HG03095 (cell line): ENCODE data around the gene GPX8.

ENCODE experiments used
- ATAC-seq: cut with Tn5 transposase; IDR thresholded peaks from one replicate; pipeline ENCODE4 v1.9.1; 2021; ENCODE audit warnings: moderate library complexity; ENCODE audit not compliant: unreplicated experiment

The GPX8 gene, protein sequence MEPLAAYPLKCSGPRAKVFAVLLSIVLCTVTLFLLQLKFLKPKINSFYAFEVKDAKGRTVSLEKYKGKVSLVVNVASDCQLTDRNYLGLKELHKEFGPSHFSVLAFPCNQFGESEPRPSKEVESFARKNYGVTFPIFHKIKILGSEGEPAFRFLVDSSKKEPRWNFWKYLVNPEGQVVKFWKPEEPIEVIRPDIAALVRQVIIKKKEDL

DNA sequence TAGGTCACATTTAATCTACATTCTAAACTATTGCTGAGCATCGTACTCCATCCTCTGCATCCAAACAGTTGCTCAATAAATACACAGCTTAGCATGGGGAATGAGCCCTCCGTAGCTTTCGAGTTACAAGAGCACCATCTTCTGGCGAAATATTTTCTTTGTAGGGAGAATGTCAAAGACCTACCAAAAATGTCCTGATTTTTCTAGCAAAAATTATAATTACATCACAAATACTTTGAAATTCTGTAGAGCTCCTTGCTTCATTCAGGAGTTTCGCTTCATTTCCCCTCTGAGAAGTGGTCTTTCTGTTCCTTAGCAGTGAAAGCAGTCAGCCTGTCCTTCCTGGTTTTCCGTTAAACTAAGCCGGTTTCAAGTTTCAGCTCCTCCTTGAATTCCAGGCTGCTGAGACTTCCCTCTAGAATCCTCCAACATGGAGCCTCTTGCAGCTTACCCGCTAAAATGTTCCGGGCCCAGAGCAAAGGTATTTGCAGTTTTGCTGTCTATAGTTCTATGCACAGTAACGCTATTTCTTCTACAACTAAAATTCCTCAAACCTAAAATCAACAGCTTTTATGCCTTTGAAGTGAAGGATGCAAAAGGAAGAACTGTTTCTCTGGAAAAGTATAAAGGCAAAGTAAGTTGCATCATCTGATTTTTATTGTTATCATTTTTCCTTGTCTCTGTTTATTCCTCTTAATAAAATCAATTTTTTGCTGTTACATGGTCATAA lies at the start of gene GPX8:
Gene GPX8, plus strand, starts transcription at position 409 of the 730 bp plus-strand sequence. Its CDS starts 22 bp downstream, at position 431.
- no peak for ATAC-seq

DNA sequence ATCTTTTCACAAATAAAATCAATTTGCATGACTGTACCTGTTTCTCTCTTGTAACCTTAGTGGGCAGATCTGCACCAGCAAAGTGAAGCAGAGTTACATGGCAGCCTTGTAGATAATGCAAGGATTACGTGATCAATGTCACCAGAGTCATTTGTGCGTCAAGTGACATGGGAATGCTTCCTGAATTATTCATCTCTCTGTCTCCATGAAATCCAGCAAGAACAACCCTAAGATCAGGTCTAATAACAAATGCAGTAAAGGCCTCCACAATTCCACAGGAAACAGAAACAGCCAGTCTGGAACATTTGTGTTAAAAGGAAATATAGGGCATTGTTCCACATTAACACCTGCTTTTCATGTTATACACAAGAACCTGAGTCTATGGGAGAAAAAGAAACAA lies 49.8 kb upstream of the GPX8 start:
- ATAC-seq = no peak

DNA sequence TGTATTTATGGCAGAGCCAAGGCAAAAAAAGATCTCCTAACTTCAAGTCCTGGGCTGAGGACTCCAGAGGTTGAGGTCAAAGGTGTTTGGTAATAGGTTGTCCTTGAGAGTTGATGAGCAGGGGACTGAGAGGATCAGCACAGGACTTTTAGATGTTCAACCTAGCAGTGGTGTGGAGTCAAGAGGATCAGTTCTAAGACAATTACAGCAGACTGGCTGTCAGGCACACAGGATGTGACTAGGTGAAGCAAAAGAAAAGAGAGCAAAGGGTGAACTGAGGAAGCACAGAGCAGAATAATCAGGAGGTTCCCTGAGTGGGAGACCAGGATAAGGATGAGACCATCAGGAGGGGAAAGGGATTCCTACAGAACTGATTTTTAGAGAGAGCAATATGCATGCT lies 46.6 kb upstream of the GPX8 start:
- ATAC-seq = no peak

DNA sequence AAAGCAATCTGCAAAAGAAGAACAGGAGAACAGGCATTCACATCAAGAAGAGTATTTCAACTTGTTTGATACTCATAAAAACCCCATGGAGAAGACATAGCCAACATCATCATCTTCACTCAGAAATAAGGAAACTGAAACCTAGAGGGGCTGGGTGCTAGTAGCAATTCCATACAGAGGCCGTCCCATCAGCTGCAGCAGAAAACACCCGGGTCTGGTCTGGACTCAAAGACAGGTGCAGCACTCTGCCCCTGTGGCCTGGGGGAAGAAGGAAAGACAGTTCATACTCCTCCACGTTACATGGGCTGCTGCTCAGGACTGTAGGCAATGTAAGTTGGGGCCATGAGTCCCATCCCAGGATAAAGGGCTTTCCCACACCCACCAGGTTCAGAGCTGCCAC lies 45.9 kb upstream of the GPX8 start:
- no peak for ATAC-seq

DNA sequence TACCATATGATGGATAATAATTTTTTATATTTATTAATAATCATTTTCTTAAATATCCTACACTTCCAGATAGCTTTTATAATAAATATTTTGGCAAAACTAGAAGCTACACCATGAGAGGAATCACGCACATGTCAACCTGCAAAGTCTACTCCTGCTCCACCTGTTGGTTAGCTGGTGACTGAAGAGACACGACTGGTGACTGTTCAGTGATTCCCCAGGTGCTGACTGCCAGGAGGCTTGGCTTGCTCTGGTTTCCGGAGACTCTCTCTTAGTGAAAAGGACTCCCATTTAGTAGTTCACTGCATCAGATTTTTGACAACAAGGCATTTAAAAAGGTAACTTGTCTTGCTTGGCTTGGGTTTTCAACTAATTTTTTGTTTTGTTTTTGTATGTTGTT lies 36.6 kb upstream of the GPX8 start:
- no peak for ATAC-seq

DNA sequence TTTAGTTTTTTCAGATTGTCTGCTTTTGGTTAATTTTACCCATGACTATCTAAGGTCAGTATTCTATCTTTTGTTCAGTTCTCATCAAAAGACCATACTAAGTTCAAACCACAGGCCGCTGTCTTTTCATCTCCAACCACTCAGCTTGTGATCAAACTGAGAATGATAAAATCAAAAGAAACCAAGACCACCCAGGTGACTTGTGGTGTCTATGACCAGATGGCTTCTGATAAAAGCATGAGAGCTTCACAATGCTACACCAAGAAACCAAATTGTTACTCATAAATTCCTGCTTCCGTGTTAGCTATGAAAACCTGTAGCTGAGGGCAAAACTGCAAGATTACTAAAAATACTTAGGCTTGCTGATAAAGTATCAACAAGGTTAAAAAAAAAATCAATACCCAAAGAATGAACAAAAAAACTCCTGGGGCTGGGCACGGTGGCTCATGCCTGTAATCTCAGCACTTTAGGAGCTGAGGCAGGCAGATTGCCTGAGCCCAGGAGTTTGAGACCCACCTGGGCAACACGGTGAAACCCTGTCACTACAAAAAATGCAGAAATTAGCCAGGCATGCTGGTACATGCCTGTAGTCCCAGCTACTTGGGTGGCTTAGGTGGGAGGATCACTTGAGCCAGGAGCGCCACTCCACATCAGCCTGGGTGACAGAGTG lies 25.8 kb upstream of the GPX8 start:
- no peak for ATAC-seq

DNA sequence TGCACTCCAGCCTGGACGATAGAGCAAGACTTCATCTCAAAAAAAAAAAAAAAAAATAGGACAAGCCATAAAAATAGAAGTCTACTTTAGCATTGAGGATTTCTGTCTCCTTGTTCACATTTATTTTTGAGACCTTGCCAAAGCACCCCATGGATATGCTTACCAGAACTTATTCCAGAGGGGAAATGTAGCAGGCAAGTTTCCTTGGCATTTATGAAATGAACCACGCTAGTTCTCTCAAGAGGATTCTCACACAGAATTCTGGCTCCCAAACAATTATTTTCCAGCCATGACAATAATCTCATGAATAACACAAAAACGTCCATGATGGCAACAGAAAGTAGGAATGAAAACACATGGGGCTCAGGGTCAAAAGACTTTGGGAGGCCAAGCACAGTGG lies 23.4 kb upstream of the GPX8 start:
- no peak for ATAC-seq

DNA sequence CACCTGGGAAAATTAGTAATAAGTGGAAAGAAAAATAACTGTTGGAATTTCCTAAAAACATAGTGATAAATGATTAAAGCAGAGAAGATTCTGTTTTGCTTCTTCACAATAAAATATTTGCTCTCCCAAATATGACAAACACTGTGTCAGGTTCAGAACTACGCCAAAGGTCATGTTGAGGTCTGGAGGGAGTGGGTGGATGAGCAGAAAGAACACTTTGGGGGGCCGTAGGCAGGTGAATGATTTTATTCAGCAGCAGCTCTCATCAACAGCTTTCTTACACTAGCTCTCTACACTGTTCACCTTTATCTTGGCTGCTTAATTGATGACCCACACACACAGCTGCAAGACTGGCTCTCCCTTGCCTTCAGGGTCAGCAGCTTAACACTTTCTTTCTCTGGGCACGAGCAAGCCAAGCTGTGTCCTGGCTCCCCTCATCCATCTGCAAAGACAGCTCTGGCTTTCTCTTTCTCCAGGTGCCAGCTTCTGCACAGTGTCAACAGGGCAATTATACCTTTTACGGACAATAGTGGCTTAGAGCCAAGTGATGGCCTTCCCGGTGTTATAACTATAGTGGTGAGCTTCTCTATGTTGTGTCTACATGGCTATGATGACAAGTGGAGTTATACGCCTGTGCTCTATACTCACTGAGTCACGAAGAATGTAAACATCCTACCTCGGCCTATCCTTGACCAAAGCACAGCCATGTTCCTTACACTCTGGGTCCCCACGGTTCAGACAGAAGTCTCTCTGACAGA lies 18.9 kb upstream of the GPX8 start:
- no peak for ATAC-seq

DNA sequence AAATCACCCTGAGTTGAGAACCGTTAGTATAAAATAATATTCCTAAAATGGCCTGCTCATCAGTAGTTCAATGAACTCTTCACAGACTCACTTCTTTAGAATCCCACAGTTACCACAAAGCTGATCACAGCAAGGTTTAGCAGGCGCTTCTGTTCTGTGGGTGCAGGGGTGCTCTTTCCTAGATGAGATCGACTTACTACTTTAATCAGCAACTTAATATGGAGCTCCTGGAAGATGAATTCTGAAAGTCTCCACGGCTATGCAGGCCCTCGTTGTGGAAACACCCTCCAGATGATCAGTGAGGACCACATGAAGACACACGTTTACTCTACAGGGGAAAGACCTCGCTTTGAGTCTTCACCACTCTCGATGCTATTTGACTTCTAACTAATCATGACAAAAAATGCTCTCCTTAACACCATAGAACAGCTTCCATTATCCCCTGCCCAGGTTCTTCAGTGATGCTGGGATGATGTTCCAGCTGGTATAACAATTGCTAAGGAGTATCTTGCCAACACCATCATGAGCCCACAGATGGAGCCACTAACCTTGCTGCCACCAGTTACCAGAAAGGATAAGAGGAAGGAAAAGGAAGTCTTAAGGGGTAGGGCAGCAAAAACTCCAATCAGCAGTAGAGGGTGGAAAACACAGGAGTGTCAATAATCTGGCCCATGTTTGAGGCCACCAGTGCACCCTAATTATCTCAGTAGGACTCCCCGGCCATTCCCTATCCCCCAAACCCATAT lies 17.9 kb upstream of the GPX8 start:
- no peak for ATAC-seq

DNA sequence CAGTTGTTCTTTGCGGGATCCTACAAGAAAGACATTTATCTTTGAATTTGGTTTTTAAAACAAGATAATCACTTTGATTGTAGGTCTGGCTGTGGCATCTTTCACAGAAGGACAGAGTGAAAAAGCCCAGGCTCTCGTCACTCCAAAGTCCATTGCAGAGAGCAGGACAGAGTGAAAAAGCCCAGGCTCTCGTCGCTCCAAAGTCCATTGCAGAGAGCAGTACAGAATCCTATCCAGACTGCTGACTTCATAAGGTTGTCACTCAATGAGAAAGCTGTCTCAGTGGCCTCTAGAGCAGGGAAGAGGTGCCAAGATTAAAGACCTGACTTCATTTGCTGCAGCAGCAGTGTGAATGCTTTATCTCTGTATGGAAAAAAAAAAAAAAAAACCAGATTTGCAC lies 16.3 kb upstream of the GPX8 start:
- no peak for ATAC-seq

DNA sequence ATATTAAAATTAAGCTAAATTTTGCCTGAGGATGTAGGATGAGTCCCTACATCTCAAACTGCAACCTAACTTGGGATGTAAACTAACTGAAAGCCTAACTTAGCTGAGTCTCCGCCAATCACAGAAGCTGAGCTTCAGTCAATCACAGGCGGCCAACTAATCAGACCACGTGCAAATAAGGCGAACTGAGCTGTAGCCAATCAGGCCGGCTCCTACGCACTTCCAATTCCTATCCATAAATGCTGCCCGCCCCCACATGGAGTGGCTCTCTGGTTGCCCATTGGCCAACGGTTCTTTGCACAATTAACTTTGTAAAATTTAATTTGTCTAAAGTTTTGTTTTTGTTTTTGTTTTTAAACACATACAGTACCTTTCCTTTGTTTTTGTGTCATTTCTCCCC lies 13.9 kb upstream of the GPX8 start:
- no peak for ATAC-seq

DNA sequence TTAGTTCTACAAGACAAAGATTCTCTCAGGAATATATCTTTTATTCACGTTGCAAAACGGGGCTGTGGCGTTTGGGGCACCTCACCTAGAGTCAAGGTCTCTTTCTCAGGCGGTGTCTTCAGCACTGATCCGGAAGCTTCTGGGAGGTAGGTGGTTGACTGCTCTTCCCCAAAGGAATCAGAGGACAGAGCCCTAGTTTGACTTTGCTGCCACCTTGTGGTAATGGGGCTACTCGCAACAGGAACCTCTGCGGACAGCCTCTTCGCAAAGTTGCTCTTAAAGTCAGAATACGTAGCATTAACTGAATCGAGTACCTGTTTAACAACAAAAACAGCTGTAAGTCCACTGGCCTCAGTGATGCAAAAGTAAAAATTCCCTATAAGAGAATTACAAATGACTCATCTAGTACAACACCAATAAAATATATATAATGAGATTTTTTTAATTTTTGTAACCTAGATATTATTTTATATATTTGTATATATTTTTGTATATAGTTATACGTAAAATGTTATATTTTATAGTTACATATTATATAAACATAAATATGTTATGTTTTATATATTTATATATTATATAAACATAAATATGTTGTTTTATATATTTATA lies 13.3 kb upstream of the GPX8 start:
- peak; percentile 82 for ATAC-seq

DNA sequence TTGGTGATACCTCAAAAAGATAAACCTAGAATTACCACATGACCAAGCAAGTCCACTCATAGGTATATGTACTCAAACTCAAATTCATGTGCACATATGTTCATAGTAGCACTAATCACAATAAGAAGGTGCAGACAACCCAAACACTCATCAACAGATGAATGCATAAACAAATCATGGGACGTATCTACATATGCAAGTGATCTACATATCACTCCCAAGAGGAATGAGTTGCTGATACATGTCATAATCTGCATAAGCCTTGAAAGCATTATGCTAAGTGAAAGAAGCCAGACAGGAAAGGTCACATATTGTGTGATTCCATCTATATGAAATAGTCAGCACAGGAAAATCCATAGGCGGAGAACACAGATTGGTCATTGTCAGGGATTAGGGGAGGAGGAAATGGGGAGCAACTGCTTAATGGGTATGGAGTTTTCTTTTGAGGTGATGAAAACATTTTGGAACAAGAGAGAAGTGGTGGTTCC lies 10.6 kb upstream of the GPX8 start:
- no peak for ATAC-seq

DNA sequence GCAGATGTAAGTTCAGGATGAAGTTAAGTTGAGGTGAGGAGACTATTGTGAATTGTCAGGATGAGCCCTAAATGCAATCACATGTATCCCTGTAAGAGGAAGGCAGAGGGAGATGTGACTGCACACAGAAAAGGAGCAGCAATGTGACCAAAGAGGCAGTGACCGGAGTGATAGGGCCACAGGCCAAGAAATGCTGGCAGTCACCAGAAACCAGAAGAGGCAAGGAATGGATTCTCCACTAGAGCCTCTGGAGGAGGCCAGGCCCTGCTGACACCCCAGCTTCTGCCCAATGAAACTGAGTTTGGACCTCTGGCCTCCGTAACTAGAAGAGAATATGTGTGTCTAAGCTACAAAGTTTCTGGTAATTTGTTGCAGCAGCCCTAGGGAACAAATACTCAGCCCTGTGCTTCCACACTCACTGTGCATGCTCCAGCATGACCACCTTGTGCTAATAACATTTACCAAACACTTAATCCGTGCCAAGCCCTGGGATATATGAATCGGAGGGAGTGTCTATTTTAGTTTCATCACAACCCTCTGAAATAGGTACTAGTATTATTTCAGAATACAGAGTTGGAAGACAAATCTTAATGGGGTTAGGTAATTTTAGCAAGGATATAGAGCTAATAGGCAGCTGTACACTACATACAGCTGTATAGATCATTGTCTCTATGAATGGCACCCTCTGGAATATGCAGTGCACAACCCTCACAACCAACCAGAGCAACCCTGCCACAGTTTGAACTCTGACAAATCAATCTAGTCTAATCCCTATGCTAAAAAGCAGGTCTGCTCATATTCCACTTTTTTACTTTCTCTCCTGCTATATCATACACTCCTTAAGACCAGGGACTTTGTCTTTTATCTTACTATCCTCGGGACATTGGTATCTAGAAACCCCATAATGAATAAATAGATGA lies 7.8 kb upstream of the GPX8 start:
- no peak for ATAC-seq

DNA sequence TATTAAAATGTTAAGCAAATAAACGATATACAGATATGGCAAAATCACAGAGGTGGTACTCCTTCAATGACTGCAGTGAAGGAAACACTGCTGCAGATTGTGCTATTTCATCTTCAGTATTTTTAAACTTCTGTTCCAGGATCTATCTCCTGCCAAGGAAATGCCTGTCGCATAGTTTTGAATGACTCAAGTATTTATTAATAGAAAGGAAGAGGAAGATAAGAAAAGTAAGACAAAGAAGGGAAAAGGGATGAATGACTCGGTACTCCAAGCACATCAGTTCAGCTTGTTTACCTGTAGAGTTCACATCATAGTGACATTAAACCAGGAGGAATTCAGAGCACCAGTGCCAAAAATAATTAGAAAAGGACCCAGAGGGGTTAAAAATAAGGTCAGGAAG lies 5.1 kb upstream of the GPX8 start:
- ATAC-seq = no peak

DNA sequence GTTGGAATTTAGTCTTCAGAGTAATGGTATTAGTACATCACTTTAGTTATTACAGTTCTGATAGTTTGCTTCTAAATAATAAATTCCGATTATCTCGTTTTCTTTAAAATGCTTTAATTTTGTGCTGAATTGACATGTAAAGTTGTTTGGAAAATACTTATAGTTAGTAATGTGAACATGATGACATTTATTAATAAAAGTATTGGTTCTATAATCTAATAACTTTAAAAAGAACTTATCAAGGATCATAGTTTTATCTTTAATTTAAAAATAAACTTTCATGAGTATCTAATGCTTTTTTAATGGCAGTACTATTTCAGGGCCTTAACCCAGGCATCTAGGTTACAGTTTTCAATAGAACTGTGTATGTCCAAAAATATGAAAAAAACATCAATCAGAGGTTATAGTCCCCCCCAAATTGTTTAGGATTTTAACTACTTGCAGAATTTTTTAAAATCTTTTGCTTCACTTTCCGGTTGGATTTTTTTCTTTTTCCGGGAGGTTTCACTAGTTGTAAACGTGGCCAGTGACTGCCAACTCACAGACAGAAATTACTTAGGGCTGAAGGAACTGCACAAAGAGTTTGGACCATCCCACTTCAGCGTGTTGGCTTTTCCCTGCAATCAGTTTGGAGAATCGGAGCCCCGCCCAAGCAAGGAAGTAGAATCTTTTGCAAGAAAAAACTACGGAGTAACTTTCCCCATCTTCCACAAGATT lies 680 bp downstream of the GPX8 start:
- no peak for ATAC-seq

DNA sequence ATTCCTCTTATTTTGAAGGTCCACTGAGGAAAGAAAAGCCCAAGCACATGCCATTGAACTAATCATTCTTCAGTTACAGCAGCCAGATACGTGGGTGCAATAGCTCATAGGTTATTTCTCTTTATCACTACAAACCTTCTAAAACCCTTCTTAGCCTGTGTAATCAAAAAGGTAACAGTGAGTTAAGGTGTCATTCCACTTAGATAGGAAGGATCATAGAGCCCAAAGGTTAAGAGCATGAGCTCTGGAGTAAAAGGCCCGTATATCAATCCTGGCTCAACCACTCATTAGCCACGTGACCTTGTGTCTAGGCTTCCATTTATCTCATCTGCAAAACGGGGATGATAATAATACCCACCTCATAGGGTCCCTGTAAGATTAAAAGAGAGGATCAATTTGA lies 2.7 kb downstream of the GPX8 start:
- ATAC-seq = no peak

DNA sequence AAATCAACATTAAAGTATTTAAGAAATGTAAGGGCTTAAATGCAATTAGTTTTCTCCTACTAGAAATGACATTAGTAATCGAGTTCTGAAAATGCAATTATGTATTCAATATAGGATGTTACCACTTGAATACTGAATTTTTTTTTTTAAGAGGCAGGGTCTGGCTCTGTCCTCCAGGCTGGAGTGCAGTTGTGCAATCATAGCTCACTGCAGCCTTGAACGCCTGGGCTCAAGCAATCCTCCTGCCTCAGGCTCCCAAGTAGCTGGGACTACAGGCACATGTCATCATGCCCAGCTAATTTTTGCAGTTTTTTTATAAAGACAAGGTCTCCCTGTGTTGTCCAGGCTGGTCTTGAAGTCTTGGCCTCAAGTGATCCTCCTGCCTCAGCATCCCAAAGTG lies 11.5 kb downstream of the GPX8 start:
- ATAC-seq = no peak
